IMR-90 (cell line): ENCODE measurements around the gene RBBP4. TPM values are rescaled to one million over a fixed set of nuclear protein-coding genes. Genes with fewer than 3 reads are reported as not detected.

Experiments used
- ATAC-seq: fragments of 200-7000 bp; cut with Tn5 transposase; 2 replicates; pipeline ENCODE4 v1.9.1; 2020; ENCODE audit warnings: low read depth, mild to moderate bottlenecking, moderate library complexity
- BruUV-seq: library from RNA; stranded (reverse); fragments of 400-500 nt; replicated peaks from 2 replicates; lab custom pipeline; 2021; lab: Mats Ljungman, UMichigan
- CTCF ChIA-PET: fragments of 300-600 bp; formaldehyde crosslinking; extraction: SDS; loops from one replicate; lab custom pipeline; 2021; ENCODE audit warnings: antibody characterized with exemption; lab: Yijun Ruan, JAX
- POLR2A ChIA-PET: fragments of 300-600 bp; sonication (Branson Sonifier 250); formaldehyde crosslinking; loops from one replicate; lab custom pipeline; 2022; ENCODE audit warnings: antibody characterized with exemption; ENCODE audit not compliant: unreplicated experiment; lab: Charles Lee
- DNase-seq: peaks from one replicate; pipeline ENCODE4 v3.0.0; 2013
- H2AFZ ChIP-seq: replicated peaks from 2 replicates; pipeline ENCODE3; 2013; ENCODE audit warnings: low read length, mild to moderate bottlenecking; ENCODE audit not compliant: poor library complexity
- H2AK5ac ChIP-seq: 2 replicates; pipeline ENCODE4 v1.6.1; 2013; ENCODE audit warnings: low read depth, low read length, inconsistent platforms
- H2AK9ac ChIP-seq: replicated peaks from 2 replicates; pipeline ENCODE3; 2013; ENCODE audit warnings: mild to moderate bottlenecking, low read depth, low read length, moderate library complexity; ENCODE audit not compliant: poor library complexity
- H2BK120ac ChIP-seq: 2 replicates; pipeline ENCODE4 v1.6.1; 2013; ENCODE audit warnings: low read depth, low read length, inconsistent platforms
- H2BK15ac ChIP-seq: 3 replicates; pipeline ENCODE4 v1.6.1; 2013; ENCODE audit warnings: low read depth, low read length, inconsistent platforms
- H2BK20ac ChIP-seq: 2 replicates; pipeline ENCODE4 v1.6.1; 2013; ENCODE audit warnings: low read depth, mild to moderate bottlenecking, inconsistent platforms, low read length, moderate library complexity
- H2BK5ac ChIP-seq: 2 replicates; pipeline ENCODE4 v1.6.1; 2013; ENCODE audit warnings: mild to moderate bottlenecking, low read depth, low read length, inconsistent platforms; ENCODE audit not compliant: poor library complexity, severe bottlenecking
- H3K14ac ChIP-seq: replicated peaks from 2 replicates; pipeline ENCODE4 v1.6.1; 2013; ENCODE audit warnings: low read depth, low read length, inconsistent platforms
- H3K18ac ChIP-seq: 2 replicates; pipeline ENCODE4 v1.6.1; 2013; ENCODE audit warnings: low read depth, low read length, control low read depth
- H3K23ac ChIP-seq: 2 replicates; pipeline ENCODE4 v1.6.1; 2013; ENCODE audit warnings: low read depth, low read length, inconsistent platforms
- H3K27ac ChIP-seq: 2 replicates; pipeline ENCODE4 v1.5.1; 2013; ENCODE audit warnings: mild to moderate bottlenecking, control low read depth, low read length; ENCODE audit not compliant: insufficient read depth
- H3K27me3 ChIP-seq: 2 replicates; pipeline ENCODE4 v1.6.1; 2013; ENCODE audit warnings: low read length; ENCODE audit not compliant: control insufficient read depth, insufficient read depth
- H3K36me3 ChIP-seq: 2 replicates; pipeline ENCODE4 v1.6.1; 2013; ENCODE audit warnings: low read length, mixed read lengths; ENCODE audit not compliant: control insufficient read depth, insufficient read depth
- H3K4ac ChIP-seq: 2 replicates; pipeline ENCODE4 v1.6.1; 2013; ENCODE audit warnings: low read depth, low read length, inconsistent platforms
- H3K4me1 ChIP-seq: 2 replicates; pipeline ENCODE4 v1.6.1; 2013; ENCODE audit warnings: low read length, mixed read lengths; ENCODE audit not compliant: control insufficient read depth, insufficient read depth
- H3K4me2 ChIP-seq: 2 replicates; pipeline ENCODE4 v1.6.1; 2013; ENCODE audit warnings: low read depth, mild to moderate bottlenecking, control low read depth, low read length, moderate library complexity
- H3K4me3 ChIP-seq: 2 replicates; pipeline ENCODE4 v1.5.1; 2013; ENCODE audit warnings: low read depth, mild to moderate bottlenecking, control low read depth, low read length, moderate library complexity; ENCODE audit not compliant: insufficient read depth
- H3K56ac ChIP-seq: 2 replicates; pipeline ENCODE4 v1.6.1; 2013; ENCODE audit warnings: low read length, inconsistent platforms; ENCODE audit not compliant: insufficient read depth; ENCODE audit errors: extremely low read depth
- H3K79me1 ChIP-seq, 2 experiments: 2 replicates each; pipeline ENCODE4 v1.6.1; 2013; ENCODE audit warnings: low read length in 2 of 2, inconsistent platforms in 1 of 2, low read depth in 1 of 2
- H3K9ac ChIP-seq: 2 replicates; pipeline ENCODE4 v1.6.1; 2013; ENCODE audit warnings: low read depth, low read length, control low read depth
- H3K9me1 ChIP-seq: 2 replicates; pipeline ENCODE4 v1.6.1; 2013; ENCODE audit warnings: low read length, inconsistent platforms; ENCODE audit not compliant: insufficient read depth
- H3K9me3 ChIP-seq: 2 replicates; pipeline ENCODE4 v1.6.1; 2013; ENCODE audit warnings: low read length; ENCODE audit not compliant: control insufficient read depth, insufficient read depth
- H4K20me1 ChIP-seq: 2 replicates; pipeline ENCODE4 v1.6.1; 2013; ENCODE audit warnings: low read length, inconsistent platforms; ENCODE audit not compliant: insufficient read depth
- H4K5ac ChIP-seq: 2 replicates; pipeline ENCODE4 v1.6.1; 2013; ENCODE audit warnings: mild to moderate bottlenecking, low read depth, low read length, control low read depth
- H4K8ac ChIP-seq, 2 experiments: 2 replicates each; pipeline ENCODE4 v1.6.1; 2013; ENCODE audit warnings: low read depth in 2 of 2, low read length in 2 of 2, control low read depth in 1 of 2, inconsistent platforms in 1 of 2
- H4K91ac ChIP-seq: 2 replicates; pipeline ENCODE4 v1.6.1; 2013; ENCODE audit warnings: low read depth, low read length, inconsistent platforms; ENCODE audit not compliant: insufficient read depth
- BHLHE40 ChIP-seq: fragments of 150-350 bp; IDR thresholded peaks from 2 replicates; pipeline ENCODE4 v1.6.1; 2016; ENCODE audit warnings: mild to moderate bottlenecking, low read depth, low read length
- CHD1 ChIP-seq: IDR thresholded peaks from 2 replicates; pipeline ENCODE4 v1.6.1; 2012; ENCODE audit warnings: low read depth, low read length, improper control_type of control experiment
- CTCF ChIP-seq: conservative IDR thresholded peaks from 2 replicates; pipeline ENCODE4 v1.5.1; 2012; ENCODE audit warnings: mild to moderate bottlenecking, low read depth, low read length, improper control_type of control experiment
- ELK1 ChIP-seq: fragments of 150-350 bp; IDR thresholded peaks from 2 replicates; pipeline ENCODE4 v1.6.1; 2016; ENCODE audit warnings: low read depth, mild to moderate bottlenecking, low read length, moderate library complexity, borderline replicate concordance
- MXI1 ChIP-seq: IDR thresholded peaks from 2 replicates; pipeline ENCODE4 v1.6.1; 2012; ENCODE audit warnings: low read depth, mild to moderate bottlenecking, low read length, moderate library complexity, borderline replicate concordance
- RAD21 ChIP-seq: IDR thresholded peaks from 2 replicates; pipeline ENCODE4 v1.6.1; 2012; ENCODE audit warnings: low read length, improper control_type of control experiment
- RFX5 ChIP-seq: IDR thresholded peaks from 2 replicates; pipeline ENCODE4 v1.8.0; 2012; ENCODE audit warnings: low read depth, mild to moderate bottlenecking, low read length, moderate library complexity
- SMC3 ChIP-seq: fragments of 150-350 bp; IDR thresholded peaks from 2 replicates; pipeline ENCODE4 v1.6.1; 2016; ENCODE audit warnings: low read depth, mild to moderate bottlenecking, antibody characterized with exemption, low read length, moderate library complexity
- USF2 ChIP-seq: fragments of 150-350 bp; IDR thresholded peaks from 2 replicates; pipeline ENCODE4 v1.6.1; 2017; ENCODE audit warnings: mild to moderate bottlenecking, antibody characterized with exemption, low read length, low read depth
- WGBS, 2 experiments: methylation state at CpG; one replicate each; pipeline versions ENCODE4 v1.1.5 to v1.1.7; 2013; ENCODE audit warnings: missing lambda C conversion rate in 2 of 2; ENCODE audit not compliant: insufficient read length in 1 of 2; ENCODE audit errors: extremely low coverage in 2 of 2; 5-methylcytosine and 5-hydroxymethylcytosine counted together
- dilution Hi-C: fragments of 300-500 bp; cut with HindIII; formaldehyde crosslinking; loops from one replicate; pipeline ENCODE4 v1.14.3; 2018; ENCODE audit warnings: low sequenced_read_pairs; ENCODE audit not compliant: unreplicated experiment
- in situ Hi-C: fragments of 300-500 bp; cut with MboI; formaldehyde crosslinking; loops from 3 replicates; pipeline ENCODE4 v1.14.3; 2019; ENCODE audit warnings: low sequenced_read_pairs, inconsistent platforms, mixed read lengths
- intact Hi-C: fragments of 100-400 bp; cut with micrococcal nuclease; formaldehyde crosslinking; loops from 2 replicates; pipeline ENCODE4 v1.10.0; 2022
- polyA plus RNA-seq, 3 experiments: library from polyadenylated mRNA; depleted of rRNA; stranded (reverse); fragments of >200 nt; gene quantifications; 2 replicates each; pipeline ENCODE4 v1.2.3, GENCODE V29; 2012; ENCODE audit warnings: low replicate concordance in 1 of 3
- total RNA-seq: library from RNA; depleted of rRNA; stranded (reverse); fragments of >200 nt; gene quantifications from 2 replicates; pipeline ENCODE4 v1.2.3, GENCODE V29; 2012

Gene RBBP4
- total and polyA plus RNA-seq, 2 of the 4 experiments (the other 2 are of a cell fraction), result 82.9 to 161 TPM

DNA sequence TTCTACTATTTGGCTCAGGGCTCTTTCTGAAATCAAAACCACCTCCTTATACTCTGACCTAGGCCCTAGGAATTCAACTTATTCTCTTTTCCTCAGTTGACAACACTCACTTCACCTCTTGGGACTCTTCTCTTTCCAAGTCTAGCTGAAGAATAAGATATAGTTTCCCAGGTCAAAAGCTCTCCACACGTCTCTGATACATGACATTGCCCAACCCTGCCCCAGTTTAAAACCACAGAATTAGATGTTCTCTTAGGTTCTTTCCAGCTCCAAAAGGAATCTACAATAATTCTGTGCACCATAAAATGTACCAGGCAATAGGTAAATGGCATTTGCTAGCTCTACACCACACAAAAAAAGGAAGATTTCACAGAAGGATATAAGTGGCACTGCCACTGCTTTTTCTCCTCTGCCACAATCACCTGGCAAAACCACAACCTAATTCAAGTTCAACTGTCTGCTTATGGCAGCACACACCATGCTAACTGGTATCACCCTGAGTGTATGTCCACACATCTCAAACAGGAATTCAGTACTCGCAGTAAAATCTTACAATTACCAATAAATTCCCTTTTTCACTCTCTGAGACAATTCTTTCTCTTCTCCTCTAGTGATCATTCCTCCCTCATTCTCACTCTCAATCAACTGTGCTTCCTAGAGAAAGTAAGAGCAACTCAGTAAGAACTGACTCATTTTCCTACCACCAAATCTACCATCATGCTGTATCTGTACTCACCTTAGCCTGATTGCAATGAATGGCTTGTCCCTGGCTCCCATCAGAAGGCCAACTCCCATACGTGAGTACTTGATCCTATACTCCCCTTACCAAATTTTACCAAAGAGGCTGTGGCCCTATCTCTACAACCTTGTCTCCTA, 28.0 kb upstream of the RBBP4 start (continued):
- no peak for TF ChIP-seq CTCF

DNA sequence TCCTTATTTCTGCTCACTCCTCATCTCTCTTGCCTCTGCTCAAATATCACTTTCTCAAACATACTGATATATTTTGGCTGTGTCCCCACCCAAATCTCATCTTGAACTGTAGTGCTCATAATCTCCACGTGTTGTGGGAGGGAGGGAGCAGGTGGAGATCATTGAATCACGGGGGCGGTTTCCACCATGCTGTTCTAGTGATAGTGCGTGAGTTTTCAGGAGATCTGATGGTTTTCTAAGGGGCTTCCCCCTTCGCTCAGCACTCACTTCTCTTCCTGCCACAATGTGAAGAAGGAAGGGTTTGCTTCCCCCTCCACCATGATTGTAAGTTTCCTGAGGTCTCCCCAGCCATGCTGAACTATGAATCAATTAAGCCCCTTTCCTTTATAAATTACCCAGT, 27.2 kb upstream of the RBBP4 start:
- H4K91ac ChIP-seq, result no peak overlapping the region
- H3K56ac ChIP-seq, result no peak overlapping the region
- H4K8ac ChIP-seq, result no peak overlapping the region
- no TSS peak for BruUV-seq
- ChIA-PET POLR2A (no interaction called here), CTCF (no interaction called here)
- no peak overlapping the region for H3K18ac ChIP-seq
- in situ Hi-C loops, result no loop called here
- no peak overlapping the region for H3K9ac ChIP-seq
- no peak overlapping the region for H2AK9ac ChIP-seq
- H2BK15ac ChIP-seq, result no peak overlapping the region
- H4K5ac ChIP-seq, result no peak overlapping the region
- peaks cover 6% of the 10 kb centered on the region; the same call in 1 of the 2 replicates for H3K9me1 ChIP-seq
- no peak overlapping the region for H3K4ac ChIP-seq
- TF ChIP-seq RAD21 (no peak), ELK1 (no peak), SMC3 (no peak), BHLHE40 (no peak), RFX5 (no peak), CHD1 (no peak), USF2 (no peak), MXI1 (no peak)
- DNase-seq (no peak), ATAC-seq (no peak)
- H3K27ac ChIP-seq, result no peak overlapping the region
- H2AFZ ChIP-seq, result no peak overlapping the region
- H3K79me1 ChIP-seq, result peaks cover 0 to 6% of the 10 kb centered on the region in 2 experiments; a peak in 2 of 4 replicates
- no peak overlapping the region for H3K23ac ChIP-seq
- no peak overlapping the region for H2BK120ac ChIP-seq
- H3K9me3 ChIP-seq, result no peaks in the 10 kb centered on the region
- H2BK20ac ChIP-seq, result no peak overlapping the region
- no peaks in the 10 kb centered on the region; the same call in 1 of the 2 replicates for H4K20me1 ChIP-seq
- H3K4me3 ChIP-seq, result no peak overlapping the region
- no peaks in the 10 kb centered on the region for H3K27me3 ChIP-seq
- no peak overlapping the region for H3K14ac ChIP-seq
- dilution Hi-C loops, result no loop called here
- H3K36me3 ChIP-seq, result peaks cover 11% of the 10 kb centered on the region
- intact Hi-C loops, result loop anchor here (5.0 kb wide), 1 partner anchor 176 kb away; no protein-coding TSS in a partner anchor
- H2AK5ac ChIP-seq, result no peak overlapping the region
- no CpG with 5 or more reads among the region's 5 CpGs for WGBS, 2 experiments
- no peaks in the 10 kb centered on the region for H3K4me1 ChIP-seq
- no peak overlapping the region for H2BK5ac ChIP-seq
- H3K4me2 ChIP-seq, result no peak overlapping the region
